H9 (cell line): Measurements from ENCODE around the gene PLA2G15. TPM values are rescaled to one million over a fixed set of nuclear protein-coding genes. Genes with fewer than 3 reads are reported as not detected.

Experiments
- DNase-seq: peaks from one replicate; pipeline ENCODE4 v3.0.0-alpha.2; 2017
- H2AFZ ChIP-seq: one replicate; pipeline ENCODE4 v1.6.1; 2013; ENCODE audit warnings: mild to moderate bottlenecking, low read length, control low read depth, moderate library complexity
- H2AK5ac ChIP-seq: 2 replicates; pipeline ENCODE4 v1.6.1; 2013; ENCODE audit warnings: low read length, control low read depth, mixed read lengths; ENCODE audit not compliant: insufficient read length
- H2BK120ac ChIP-seq: one replicate; pipeline ENCODE4 v1.6.1; 2013; ENCODE audit warnings: low read depth, mild to moderate bottlenecking, low read length, control low read depth, inconsistent platforms; ENCODE audit not compliant: poor library complexity, severe bottlenecking
- H2BK12ac ChIP-seq: 2 replicates; pipeline ENCODE4 v1.6.1; 2013; ENCODE audit warnings: low read length, control low read depth, mixed read lengths, low read depth; ENCODE audit not compliant: insufficient read length
- H2BK15ac ChIP-seq: 2 replicates; pipeline ENCODE4 v1.6.1; 2013; ENCODE audit warnings: low read depth, low read length, control low read depth
- H2BK20ac ChIP-seq: one replicate; pipeline ENCODE4 v1.6.1; 2013; ENCODE audit warnings: low read depth, mild to moderate bottlenecking, low read length, control low read depth, inconsistent platforms; ENCODE audit not compliant: poor library complexity, severe bottlenecking
- H2BK5ac ChIP-seq: 2 replicates; pipeline ENCODE4 v1.6.1; 2013; ENCODE audit warnings: low read length, control low read depth, mixed read lengths; ENCODE audit not compliant: insufficient read length
- H3K14ac ChIP-seq: 2 replicates; pipeline ENCODE4 v1.6.1; 2013; ENCODE audit warnings: low read length, control low read depth; ENCODE audit not compliant: insufficient read depth
- H3K18ac ChIP-seq: 2 replicates; pipeline ENCODE4 v1.6.1; 2013; ENCODE audit warnings: low read depth, mild to moderate bottlenecking, mixed read lengths, low read length, control low read depth; ENCODE audit not compliant: insufficient read length
- H3K23ac ChIP-seq: 2 replicates; pipeline ENCODE4 v1.6.1; 2013; ENCODE audit warnings: low read length, control low read depth, mixed read lengths, low read depth; ENCODE audit not compliant: insufficient read length
- H3K23me2 ChIP-seq: 2 replicates; pipeline ENCODE4 v1.6.1; 2013; ENCODE audit warnings: low read depth, mild to moderate bottlenecking, mixed read lengths, low read length, control low read depth; ENCODE audit not compliant: insufficient read length, poor library complexity, severe bottlenecking
- H3K27ac ChIP-seq: 2 replicates; pipeline ENCODE4 v1.5.1; 2013; ENCODE audit warnings: low read length, control low read depth, mixed read lengths, low read depth; ENCODE audit not compliant: insufficient read length
- H3K27me3 ChIP-seq: 2 replicates; pipeline ENCODE4 v1.6.1; 2013; ENCODE audit warnings: low read length, control low read depth, inconsistent platforms; ENCODE audit not compliant: insufficient read depth
- H3K4ac ChIP-seq: 2 replicates; pipeline ENCODE4 v1.6.1; 2013; ENCODE audit warnings: low read depth, mild to moderate bottlenecking, control low read depth, inconsistent platforms, low read length, moderate library complexity
- H3K4me1 ChIP-seq: 2 replicates; pipeline ENCODE4 v1.6.1; 2013; ENCODE audit warnings: low read length, control low read depth, inconsistent platforms; ENCODE audit not compliant: insufficient read depth
- H3K4me2 ChIP-seq: 2 replicates; pipeline ENCODE4 v1.6.1; 2013; ENCODE audit warnings: low read length, control low read depth, mixed read lengths; ENCODE audit not compliant: insufficient read length, insufficient read depth
- H3K56ac ChIP-seq: 2 replicates; pipeline ENCODE4 v1.6.1; 2013; ENCODE audit warnings: low read depth, mild to moderate bottlenecking, mixed read lengths, low read length, control low read depth; ENCODE audit not compliant: insufficient read length
- H3K79me1 ChIP-seq: 2 replicates; pipeline ENCODE4 v1.6.1; 2013; ENCODE audit warnings: low read depth, mild to moderate bottlenecking, moderate library complexity, low read length, control low read depth, inconsistent platforms; ENCODE audit not compliant: insufficient read depth, poor library complexity, severe bottlenecking
- H3K79me2 ChIP-seq: 2 replicates; pipeline ENCODE4 v1.6.1; 2013; ENCODE audit warnings: low read length, control low read depth, inconsistent platforms; ENCODE audit not compliant: insufficient read depth
- H3K9ac ChIP-seq: 2 replicates; pipeline ENCODE4 v1.6.1; 2013; ENCODE audit warnings: low read length, control low read depth, mixed read lengths; ENCODE audit not compliant: insufficient read length; ENCODE audit errors: extremely low read depth
- H3K9me3 ChIP-seq: one replicate; pipeline ENCODE4 v1.6.1; 2013; ENCODE audit warnings: low read depth, low read length, inconsistent platforms; ENCODE audit not compliant: control insufficient read depth
- H3T11ph ChIP-seq: one replicate; pipeline ENCODE4 v1.6.1; 2013; ENCODE audit warnings: mild to moderate bottlenecking, low read length, control low read depth, inconsistent platforms
- H4K20me1 ChIP-seq: one replicate; pipeline ENCODE4 v1.6.1; 2013; ENCODE audit not compliant: control insufficient read depth, insufficient read length, insufficient read depth
- H4K5ac ChIP-seq: 2 replicates; pipeline ENCODE4 v1.6.1; 2013; ENCODE audit warnings: low read depth, mild to moderate bottlenecking, mixed read lengths, low read length, control low read depth; ENCODE audit not compliant: insufficient read length
- H4K8ac ChIP-seq: replicated peaks from 2 replicates; pipeline ENCODE4 v1.6.1; 2013; ENCODE audit warnings: low read length, control low read depth, mixed read lengths, low read depth; ENCODE audit not compliant: insufficient read length
- H4K91ac ChIP-seq: 2 replicates; pipeline ENCODE4 v1.6.1; 2013; ENCODE audit warnings: low read depth, mild to moderate bottlenecking, moderate library complexity, mixed read lengths, low read length, control low read depth; ENCODE audit not compliant: insufficient read length
- H3K27ac Mint-ChIP-seq, 3 experiments: 2 replicates in 2 of 3; 3 replicates in 1 of 3; pipeline ENCODE4 v1.8.0; 2020 to 2021; ENCODE audit warnings: mixed read lengths in 3 of 3, mild to moderate bottlenecking in 1 of 3, moderate library complexity in 1 of 3
- H3K27me3 Mint-ChIP-seq: 2 replicates; pipeline ENCODE4 v1.8.0; 2021; ENCODE audit warnings: low read depth, mild to moderate bottlenecking, moderate library complexity, mixed read lengths
- H3K36me3 Mint-ChIP-seq, 3 experiments: 2 replicates in 2 of 3; 3 replicates in 1 of 3; pipeline ENCODE4 v1.8.0; 2020 to 2021; ENCODE audit warnings: low read depth in 3 of 3, mixed read lengths in 3 of 3; ENCODE audit not compliant: insufficient read depth in 1 of 3
- H3K4me1 Mint-ChIP-seq, 2 experiments: 2 replicates each; pipeline ENCODE4 v1.8.0; 2020; ENCODE audit warnings: mixed read lengths in 2 of 2
- H3K4me3 Mint-ChIP-seq, 2 experiments: 2 replicates in 1 of 2; 3 replicates in 1 of 2; pipeline ENCODE4 v1.8.0; 2020 to 2021; ENCODE audit warnings: mild to moderate bottlenecking in 2 of 2, mixed read lengths in 2 of 2, moderate library complexity in 1 of 2
- H3K9me3 Mint-ChIP-seq, 2 experiments: 2 replicates in 1 of 2; 3 replicates in 1 of 2; pipeline ENCODE4 v1.8.0; 2020; ENCODE audit warnings: mild to moderate bottlenecking in 2 of 2, mixed read lengths in 2 of 2, moderate library complexity in 1 of 2
- WGBS: extraction: QIAGEN DNeasy Blood & Tissue Kit; methylation state at CpG from one replicate; pipeline ENCODE4 v1.1.7; 2013; ENCODE audit warnings: missing lambda C conversion rate, low lambda C conversion rate, mixed read lengths; ENCODE audit not compliant: insufficient read length; ENCODE audit errors: extremely low coverage; 5-methylcytosine and 5-hydroxymethylcytosine counted together
- total RNA-seq: library from RNA; stranded (reverse); gene quantifications from 2 replicates; pipeline ENCODE4 v1.2.1, GENCODE V29; 2021
- TF ChIP-seq, protein P1 (sequence below): fragments of 200-600 bp; sonication (generic); conservative IDR thresholded peaks from 3 replicates; pipeline ENCODE4 v1.8.0; 2021; ENCODE audit warnings: antibody characterized with exemption, mild to moderate bottlenecking

PLA2G15 gene
- total RNA-seq, 1 experiment from 2014 or later: 11.0 TPM

DNA sequence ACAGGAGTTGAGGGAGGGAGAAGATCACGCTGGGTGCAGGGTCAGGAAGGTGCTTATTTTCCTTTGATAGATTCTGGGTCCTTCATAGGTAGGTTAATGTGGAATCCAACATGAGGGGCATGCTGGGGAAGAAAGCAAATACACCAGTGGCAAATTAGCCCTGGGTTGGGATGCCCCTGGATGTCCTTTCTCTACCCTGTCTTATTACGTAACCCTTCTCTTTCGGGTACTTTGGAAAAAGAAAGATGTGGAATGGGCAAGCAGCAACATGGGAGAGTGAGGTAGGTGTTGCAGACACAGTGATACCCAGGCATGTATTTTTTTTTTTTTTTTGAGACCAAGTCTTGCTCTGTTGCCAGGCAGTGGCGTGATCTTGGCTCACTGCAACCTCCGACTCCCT is 28.3 kb downstream of the PLA2G15 start:
- peak overlapping the region in 2 of 3 experiments; percentile 10 to 45; a peak in 3 of 7 replicates for H3K27ac Mint-ChIP-seq
- no peak overlapping the region for H3K27ac ChIP-seq
- H4K91ac ChIP-seq: no peak overlapping the region
- H3K23me2 ChIP-seq: no peaks in the 10 kb centered on the region
- no peaks in the 10 kb centered on the region for H3K9me3 Mint-ChIP-seq
- H2AFZ ChIP-seq: no peak overlapping the region
- no peaks in the 10 kb centered on the region for H3K27me3 ChIP-seq
- no peak overlapping the region for H2BK15ac ChIP-seq
- H3K79me2 ChIP-seq: peaks cover 1% of the 10 kb centered on the region; the same call in 1 of the 2 replicates
- no peak overlapping the region for H2BK12ac ChIP-seq
- no peak overlapping the region for H4K8ac ChIP-seq
- H3K4me1 ChIP-seq: no peaks in the 10 kb centered on the region
- H3K4ac ChIP-seq: no peak overlapping the region
- no peak overlapping the region for H2BK20ac ChIP-seq
- H3K4me2 ChIP-seq: no peak overlapping the region
- no peak overlapping the region for H3K18ac ChIP-seq
- no peaks in the 10 kb centered on the region for H3K9me3 ChIP-seq
- H3K4me3 Mint-ChIP-seq: no peak overlapping the region
- DNase-seq: no peak
- TF ChIP-seq, protein P1, sequence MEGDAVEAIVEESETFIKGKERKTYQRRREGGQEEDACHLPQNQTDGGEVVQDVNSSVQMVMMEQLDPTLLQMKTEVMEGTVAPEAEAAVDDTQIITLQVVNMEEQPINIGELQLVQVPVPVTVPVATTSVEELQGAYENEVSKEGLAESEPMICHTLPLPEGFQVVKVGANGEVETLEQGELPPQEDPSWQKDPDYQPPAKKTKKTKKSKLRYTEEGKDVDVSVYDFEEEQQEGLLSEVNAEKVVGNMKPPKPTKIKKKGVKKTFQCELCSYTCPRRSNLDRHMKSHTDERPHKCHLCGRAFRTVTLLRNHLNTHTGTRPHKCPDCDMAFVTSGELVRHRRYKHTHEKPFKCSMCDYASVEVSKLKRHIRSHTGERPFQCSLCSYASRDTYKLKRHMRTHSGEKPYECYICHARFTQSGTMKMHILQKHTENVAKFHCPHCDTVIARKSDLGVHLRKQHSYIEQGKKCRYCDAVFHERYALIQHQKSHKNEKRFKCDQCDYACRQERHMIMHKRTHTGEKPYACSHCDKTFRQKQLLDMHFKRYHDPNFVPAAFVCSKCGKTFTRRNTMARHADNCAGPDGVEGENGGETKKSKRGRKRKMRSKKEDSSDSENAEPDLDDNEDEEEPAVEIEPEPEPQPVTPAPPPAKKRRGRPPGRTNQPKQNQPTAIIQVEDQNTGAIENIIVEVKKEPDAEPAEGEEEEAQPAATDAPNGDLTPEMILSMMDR: no peak
- H3K36me3 Mint-ChIP-seq: peaks cover 16 to 25% (median 16%) of the 10 kb centered on the region in 3 experiments; a peak in 5 of 7 replicates
- peaks cover 3% of the 10 kb centered on the region for H3K79me1 ChIP-seq
- no peaks in the 10 kb centered on the region for H4K20me1 ChIP-seq
- no peak overlapping the region for H2BK5ac ChIP-seq
- no peaks in the 10 kb centered on the region for H3K27me3 Mint-ChIP-seq
- H3T11ph ChIP-seq: no peak overlapping the region
- H3K56ac ChIP-seq: no peak overlapping the region
- no CpG with 5 or more reads among the region's 5 CpGs for WGBS
- no peak overlapping the region for H3K23ac ChIP-seq
- peaks cover 6 to 9% of the 10 kb centered on the region in 2 experiments for H3K4me1 Mint-ChIP-seq
- H4K5ac ChIP-seq: no peak overlapping the region
- H2AK5ac ChIP-seq: no peak overlapping the region
- H3K9ac ChIP-seq: no peak overlapping the region
- no peak overlapping the region for H2BK120ac ChIP-seq
- H3K14ac ChIP-seq: no peak overlapping the region
